ENCODE data around the gene COL21A1.

DNA sequence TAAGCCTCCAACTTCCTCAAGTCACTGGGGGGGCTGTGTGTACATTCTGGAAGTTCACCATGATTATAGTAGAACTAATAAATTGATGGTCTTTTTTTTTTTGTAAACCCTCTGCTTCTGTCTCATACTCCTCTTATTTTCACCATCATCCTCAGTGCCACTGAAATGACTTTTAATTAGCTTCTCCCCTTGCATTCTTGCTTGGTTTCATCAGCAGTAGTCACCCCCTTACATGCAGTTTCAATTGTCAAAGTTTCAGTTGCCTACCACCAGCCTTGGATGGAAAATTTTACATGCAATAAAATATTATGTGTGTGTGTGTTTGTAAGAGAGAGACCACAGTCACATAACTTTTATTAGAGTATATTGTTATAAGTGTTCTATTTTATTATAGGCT lies 196.2 kb downstream of the COL21A1 start:
- TF ChIP-seq, protein P1, sequence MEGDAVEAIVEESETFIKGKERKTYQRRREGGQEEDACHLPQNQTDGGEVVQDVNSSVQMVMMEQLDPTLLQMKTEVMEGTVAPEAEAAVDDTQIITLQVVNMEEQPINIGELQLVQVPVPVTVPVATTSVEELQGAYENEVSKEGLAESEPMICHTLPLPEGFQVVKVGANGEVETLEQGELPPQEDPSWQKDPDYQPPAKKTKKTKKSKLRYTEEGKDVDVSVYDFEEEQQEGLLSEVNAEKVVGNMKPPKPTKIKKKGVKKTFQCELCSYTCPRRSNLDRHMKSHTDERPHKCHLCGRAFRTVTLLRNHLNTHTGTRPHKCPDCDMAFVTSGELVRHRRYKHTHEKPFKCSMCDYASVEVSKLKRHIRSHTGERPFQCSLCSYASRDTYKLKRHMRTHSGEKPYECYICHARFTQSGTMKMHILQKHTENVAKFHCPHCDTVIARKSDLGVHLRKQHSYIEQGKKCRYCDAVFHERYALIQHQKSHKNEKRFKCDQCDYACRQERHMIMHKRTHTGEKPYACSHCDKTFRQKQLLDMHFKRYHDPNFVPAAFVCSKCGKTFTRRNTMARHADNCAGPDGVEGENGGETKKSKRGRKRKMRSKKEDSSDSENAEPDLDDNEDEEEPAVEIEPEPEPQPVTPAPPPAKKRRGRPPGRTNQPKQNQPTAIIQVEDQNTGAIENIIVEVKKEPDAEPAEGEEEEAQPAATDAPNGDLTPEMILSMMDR (IDR thresholded peaks at IDR 0.05) = no peak
- TF ChIP-seq ZFX (IDR thresholded peaks at IDR 0.05; ENCODE audit: borderline replicate concordance) = no peak

All from 22Rv1 (cell line).